HCT116 (cell line): ENCODE measurements around the gene MYZAP. TPM values are rescaled to one million over a fixed set of nuclear protein-coding genes. Genes with fewer than 3 reads are reported as not detected.

ENCODE experiments used
- ATAC-seq: fragments of 200-7000 bp; cut with Tn5 transposase; 2 replicates; pipeline ENCODE4 v1.9.1; 2020; ENCODE audit warnings: mild to moderate bottlenecking, moderate library complexity
- BruUV-seq: library from RNA; stranded (reverse); fragments of 400-500 nt; replicated peaks from 2 replicates; lab custom pipeline; 2021; lab: Mats Ljungman, UMichigan
- CTCF ChIA-PET: fragments of 300-600 bp; sonication (Branson Sonifier 250); formaldehyde crosslinking; loops from one replicate; lab custom pipeline; 2021; ENCODE audit warnings: antibody characterized with exemption; lab: Charles Lee
- POLR2A ChIA-PET: fragments of 300-600, 350-600 bp; sonication (Branson Sonifier 250); formaldehyde crosslinking; loops from one replicate; lab custom pipeline; 2021; ENCODE audit warnings: antibody characterized with exemption; lab: Charles Lee
- RAD21 ChIA-PET, 2 experiments: fragments of 300-600 bp; sonication (Branson Sonifier 250); formaldehyde crosslinking; loops; one replicate each; lab custom pipeline; 2023; ENCODE audit warnings: low total read pairs in 2 of 2; ENCODE audit not compliant: uncharacterized antibody in 2 of 2, unreplicated experiment in 2 of 2, low non-redundant PET in 1 of 2; lab: Charles Lee
- DNase-seq: peaks from one replicate; pipeline ENCODE4 v3.0.0-alpha.2; 2010; ENCODE audit warnings: low read depth, low spot score
- H2AFZ ChIP-seq: fragments of 200-600 bp; shearing (Covaris generic), sonication (generic); 2 replicates; pipeline ENCODE4 v1.6.1; 2017; ENCODE audit warnings: low read depth, mixed run types, mixed read lengths, antibody characterized with exemption, low read length; ENCODE audit not compliant: poor library complexity, severe bottlenecking
- H3K27ac ChIP-seq: 2 replicates; pipeline ENCODE4 v1.5.1; 2012; ENCODE audit warnings: low read depth, low read length
- H3K27me3 ChIP-seq: fragments of 200-600 bp; sonication (generic); 2 replicates; pipeline ENCODE4 v1.6.1; 2016; ENCODE audit warnings: mixed run types, low read length, mixed read lengths; ENCODE audit not compliant: insufficient read depth
- H3K36me3 ChIP-seq, 2 experiments: fragments of 200-500 bp in 1 of 2; fragments of 200-600 bp in 1 of 2; sonication (Bioruptor generic) in 1 of 2; sonication (generic) in 1 of 2; 2 replicates each; pipeline versions ENCODE4 v1.5.1 to v1.6.1; 2014 to 2016; ENCODE audit warnings: low read length in 2 of 2, inconsistent platforms in 1 of 2, mixed read lengths in 1 of 2, mixed run types in 1 of 2; ENCODE audit not compliant: insufficient read depth in 2 of 2, control insufficient read depth in 1 of 2
- H3K4me1 ChIP-seq, 2 experiments: fragments of 200-600 bp in 1 of 2; sonication (generic) in 1 of 2; 2 replicates each; pipeline versions ENCODE4 v1.5.1 to v1.6.1; 2012 to 2017; ENCODE audit warnings: low read length in 2 of 2, inconsistent platforms in 1 of 2, mild to moderate bottlenecking in 1 of 2, mixed read lengths in 1 of 2, mixed run types in 1 of 2, moderate library complexity in 1 of 2; ENCODE audit not compliant: insufficient read depth in 2 of 2, control insufficient read depth in 1 of 2
- H3K4me2 ChIP-seq: fragments of 200-600 bp; sonication (generic); 2 replicates; pipeline ENCODE4 v1.6.1; 2017; ENCODE audit warnings: mixed run types, low read length, mixed read lengths
- H3K4me3 ChIP-seq, 2 experiments: fragments of 200-600 bp in 1 of 2; sonication (generic) in 1 of 2; replicated peaks in 1 of 2; 2 replicates each; pipeline ENCODE4 v1.5.1; 2011 to 2016; ENCODE audit warnings: low read length in 2 of 2, control low read depth in 1 of 2, low read depth in 1 of 2, mild to moderate bottlenecking in 1 of 2, mixed read lengths in 1 of 2, mixed run types in 1 of 2
- H3K79me2 ChIP-seq: fragments of 200-600 bp; sonication (generic); 2 replicates; pipeline ENCODE4 v1.6.1; 2017; ENCODE audit warnings: mild to moderate bottlenecking, mixed run types, low read length, moderate library complexity, mixed read lengths; ENCODE audit not compliant: insufficient read depth
- H3K9ac ChIP-seq: fragments of 200-600 bp; sonication (generic); 2 replicates; pipeline ENCODE4 v1.6.1; 2016; ENCODE audit warnings: low read length, mixed read lengths
- H3K9me2 ChIP-seq: fragments of 200-600 bp; sonication (generic), shearing (Covaris generic); 2 replicates; pipeline ENCODE4 v1.6.1; 2017; ENCODE audit warnings: mixed run types, mild to moderate bottlenecking, moderate library complexity; ENCODE audit not compliant: insufficient read depth
- H3K9me3 ChIP-seq, 2 experiments: fragments of 200-500 bp in 1 of 2; fragments of 200-600 bp in 1 of 2; sonication (Bioruptor generic) in 1 of 2; sonication (generic) in 1 of 2; 2 replicates each; pipeline ENCODE4 v1.6.1; 2014 to 2017; ENCODE audit warnings: low read length in 2 of 2, mixed read lengths in 2 of 2, inconsistent platforms in 1 of 2, low read depth in 1 of 2, mild to moderate bottlenecking in 1 of 2, mixed run types in 1 of 2, moderate library complexity in 1 of 2; ENCODE audit not compliant: control insufficient read depth in 1 of 2, insufficient read depth in 1 of 2
- H4K20me1 ChIP-seq: fragments of 200-600 bp; sonication (generic), shearing (Covaris generic); 2 replicates; pipeline ENCODE4 v1.6.1; 2017; ENCODE audit warnings: mixed run types, mild to moderate bottlenecking, moderate library complexity; ENCODE audit not compliant: insufficient read depth
- CBX3 ChIP-seq: IDR thresholded peaks from 2 replicates; pipeline ENCODE4 v1.6.1; 2012; ENCODE audit warnings: low read depth
- ELF1 ChIP-seq: IDR thresholded peaks from 2 replicates; pipeline ENCODE4 v1.6.1; 2012; ENCODE audit warnings: low read depth, borderline replicate concordance
- EZH2 ChIP-seq: fragments of 200-600 bp; sonication (generic); IDR thresholded peaks from 2 replicates; pipeline ENCODE4 v1.6.1; 2017; ENCODE audit warnings: antibody characterized with exemption, mixed run types
- POLR2A ChIP-seq: IDR thresholded peaks from 2 replicates; pipeline ENCODE4 v1.7.0; 2011; ENCODE audit warnings: borderline replicate concordance; ENCODE audit not compliant: insufficient read depth, insufficient read length; ENCODE audit errors: extremely low read depth
- RAD21 ChIP-seq: IDR thresholded peaks from 2 replicates; pipeline ENCODE4 v1.6.1; 2012; ENCODE audit warnings: low read depth, mild to moderate bottlenecking
- SIN3A ChIP-seq: IDR thresholded peaks from 2 replicates; pipeline ENCODE4 v1.6.1; 2012; ENCODE audit warnings: low read depth
- SRF ChIP-seq: IDR thresholded peaks from 2 replicates; pipeline ENCODE4 v1.6.1; 2012; ENCODE audit warnings: low read depth
- ZFX ChIP-seq: fragments of 450-650 bp; IDR thresholded peaks from 2 replicates; pipeline ENCODE4 v1.6.1; 2017
- ZNF274 ChIP-seq: fragments of 200-500 bp; sonication (Bioruptor generic); IDR thresholded peaks from 2 replicates; pipeline ENCODE4 v1.6.1; 2014; ENCODE audit warnings: mild to moderate bottlenecking, low read depth, low read length, inconsistent platforms
- intact Hi-C: fragments of 100-400 bp; cut with micrococcal nuclease; formaldehyde crosslinking; loops from 2 replicates; pipeline ENCODE4 v1.10.0; 2022
- total RNA-seq: library from RNA; stranded (reverse); gene quantifications from one replicate; pipeline ENCODE4 v1.2.1, GENCODE V29; 2021; ENCODE audit not compliant: unreplicated experiment
- TF ChIP-seq, protein P1 (sequence below): IDR thresholded peaks from 2 replicates; pipeline ENCODE4 v1.6.1; 2012; ENCODE audit warnings: low read depth

The MYZAP gene
- total RNA-seq, 1 experiment from 2014 or later, result 5.8 TPM

DNA sequence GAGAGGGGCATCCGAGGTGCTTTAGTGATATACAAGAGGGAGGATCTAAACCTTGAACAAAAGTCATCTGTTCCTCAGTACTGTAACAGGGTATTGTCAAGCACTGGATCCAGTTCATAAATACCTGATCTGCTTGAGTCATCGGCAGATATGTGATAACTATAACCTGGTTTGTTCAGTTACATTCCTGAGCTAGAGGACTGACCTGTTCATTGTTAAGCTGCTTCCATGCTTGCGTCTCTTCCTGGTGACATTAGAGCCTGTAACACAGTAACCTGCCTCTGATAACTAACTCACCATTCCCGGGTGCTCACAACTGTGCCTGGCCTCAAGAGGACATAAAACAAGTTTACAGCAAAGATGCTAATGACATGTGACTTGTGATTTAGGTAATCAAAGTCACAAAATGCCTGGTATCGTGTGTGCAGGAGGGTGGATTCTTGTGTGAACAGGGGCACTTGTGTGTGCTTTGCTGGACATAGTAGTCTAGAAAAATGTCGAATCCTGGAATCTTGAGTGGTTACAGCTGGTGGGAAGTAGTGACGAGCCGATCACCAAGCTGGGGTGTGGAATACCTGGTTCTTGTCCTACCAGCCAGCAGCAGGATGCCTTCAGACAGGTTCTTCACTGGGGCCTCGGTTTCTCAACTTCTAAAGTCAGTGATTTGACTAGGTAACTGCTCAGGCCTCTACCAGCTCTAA is 83.9 kb downstream of the MYZAP start:
- Histone ChIP-seq H3K4me2 (peak overlapping the region; percentile 22), H3K36me3 (no peaks in the 10 kb centered on the region), H2AFZ (no peak overlapping the region), H3K79me2 (no peaks in the 10 kb centered on the region), H3K27ac (no peak overlapping the region), H3K4me1 (peaks cover 0 to 18% of the 10 kb centered on the region in 2 experiments; a peak in 1 of 4 replicates), H3K9me2 (no peaks in the 10 kb centered on the region), H3K9me3 (no peaks in the 10 kb centered on the region), H4K20me1 (no peaks in the 10 kb centered on the region), H3K4me3 (no peak overlapping the region), H3K27me3 (no peaks in the 10 kb centered on the region), H3K9ac (no peak overlapping the region)
- CTCF ChIA-PET, result no interaction called here
- ATAC-seq (peak; percentile 64), DNase-seq (no peak)
- BruUV-seq, result no TSS peak
- intact Hi-C loops, result no loop called here
- TF ChIP-seq POLR2A, result no peak
- TF ChIP-seq SRF, result no peak
- no peak for TF ChIP-seq SIN3A
- TF ChIP-seq, protein P1, sequence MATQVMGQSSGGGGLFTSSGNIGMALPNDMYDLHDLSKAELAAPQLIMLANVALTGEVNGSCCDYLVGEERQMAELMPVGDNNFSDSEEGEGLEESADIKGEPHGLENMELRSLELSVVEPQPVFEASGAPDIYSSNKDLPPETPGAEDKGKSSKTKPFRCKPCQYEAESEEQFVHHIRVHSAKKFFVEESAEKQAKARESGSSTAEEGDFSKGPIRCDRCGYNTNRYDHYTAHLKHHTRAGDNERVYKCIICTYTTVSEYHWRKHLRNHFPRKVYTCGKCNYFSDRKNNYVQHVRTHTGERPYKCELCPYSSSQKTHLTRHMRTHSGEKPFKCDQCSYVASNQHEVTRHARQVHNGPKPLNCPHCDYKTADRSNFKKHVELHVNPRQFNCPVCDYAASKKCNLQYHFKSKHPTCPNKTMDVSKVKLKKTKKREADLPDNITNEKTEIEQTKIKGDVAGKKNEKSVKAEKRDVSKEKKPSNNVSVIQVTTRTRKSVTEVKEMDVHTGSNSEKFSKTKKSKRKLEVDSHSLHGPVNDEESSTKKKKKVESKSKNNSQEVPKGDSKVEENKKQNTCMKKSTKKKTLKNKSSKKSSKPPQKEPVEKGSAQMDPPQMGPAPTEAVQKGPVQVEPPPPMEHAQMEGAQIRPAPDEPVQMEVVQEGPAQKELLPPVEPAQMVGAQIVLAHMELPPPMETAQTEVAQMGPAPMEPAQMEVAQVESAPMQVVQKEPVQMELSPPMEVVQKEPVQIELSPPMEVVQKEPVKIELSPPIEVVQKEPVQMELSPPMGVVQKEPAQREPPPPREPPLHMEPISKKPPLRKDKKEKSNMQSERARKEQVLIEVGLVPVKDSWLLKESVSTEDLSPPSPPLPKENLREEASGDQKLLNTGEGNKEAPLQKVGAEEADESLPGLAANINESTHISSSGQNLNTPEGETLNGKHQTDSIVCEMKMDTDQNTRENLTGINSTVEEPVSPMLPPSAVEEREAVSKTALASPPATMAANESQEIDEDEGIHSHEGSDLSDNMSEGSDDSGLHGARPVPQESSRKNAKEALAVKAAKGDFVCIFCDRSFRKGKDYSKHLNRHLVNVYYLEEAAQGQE, result no peak
- no peak for TF ChIP-seq ZFX
- TF ChIP-seq CBX3, result no peak
- no peak for TF ChIP-seq ELF1
- TF ChIP-seq EZH2, result no peak
- no peak for TF ChIP-seq RAD21
- no peak for TF ChIP-seq ZNF274
- RAD21 ChIA-PET, result no interaction called here
- POLR2A ChIA-PET, result no interaction called here
